H9 (cell line): ENCODE measurements around the gene VGLL2. TPM values are rescaled to one million over a fixed set of nuclear protein-coding genes. Genes with fewer than 3 reads are reported as not detected.

ENCODE experiments used
- DNase-seq: peaks from one replicate; pipeline ENCODE4 v3.0.0-alpha.2; 2017
- H2AFZ ChIP-seq: one replicate; pipeline ENCODE4 v1.6.1; 2013; ENCODE audit warnings: mild to moderate bottlenecking, low read length, control low read depth, moderate library complexity
- H2AK5ac ChIP-seq: 2 replicates; pipeline ENCODE4 v1.6.1; 2013; ENCODE audit warnings: low read length, control low read depth, mixed read lengths; ENCODE audit not compliant: insufficient read length
- H2BK120ac ChIP-seq: one replicate; pipeline ENCODE4 v1.6.1; 2013; ENCODE audit warnings: low read depth, mild to moderate bottlenecking, low read length, control low read depth, inconsistent platforms; ENCODE audit not compliant: poor library complexity, severe bottlenecking
- H2BK12ac ChIP-seq: 2 replicates; pipeline ENCODE4 v1.6.1; 2013; ENCODE audit warnings: low read length, control low read depth, mixed read lengths, low read depth; ENCODE audit not compliant: insufficient read length
- H2BK15ac ChIP-seq: 2 replicates; pipeline ENCODE4 v1.6.1; 2013; ENCODE audit warnings: low read depth, low read length, control low read depth
- H2BK20ac ChIP-seq: one replicate; pipeline ENCODE4 v1.6.1; 2013; ENCODE audit warnings: low read depth, mild to moderate bottlenecking, low read length, control low read depth, inconsistent platforms; ENCODE audit not compliant: poor library complexity, severe bottlenecking
- H2BK5ac ChIP-seq: 2 replicates; pipeline ENCODE4 v1.6.1; 2013; ENCODE audit warnings: low read length, control low read depth, mixed read lengths; ENCODE audit not compliant: insufficient read length
- H3K14ac ChIP-seq: 2 replicates; pipeline ENCODE4 v1.6.1; 2013; ENCODE audit warnings: low read length, control low read depth; ENCODE audit not compliant: insufficient read depth
- H3K18ac ChIP-seq: 2 replicates; pipeline ENCODE4 v1.6.1; 2013; ENCODE audit warnings: low read depth, mild to moderate bottlenecking, mixed read lengths, low read length, control low read depth; ENCODE audit not compliant: insufficient read length
- H3K23ac ChIP-seq: 2 replicates; pipeline ENCODE4 v1.6.1; 2013; ENCODE audit warnings: low read length, control low read depth, mixed read lengths, low read depth; ENCODE audit not compliant: insufficient read length
- H3K23me2 ChIP-seq: 2 replicates; pipeline ENCODE4 v1.6.1; 2013; ENCODE audit warnings: low read depth, mild to moderate bottlenecking, mixed read lengths, low read length, control low read depth; ENCODE audit not compliant: insufficient read length, poor library complexity, severe bottlenecking
- H3K27ac ChIP-seq: 2 replicates; pipeline ENCODE4 v1.5.1; 2013; ENCODE audit warnings: low read length, control low read depth, mixed read lengths, low read depth; ENCODE audit not compliant: insufficient read length
- H3K27me3 ChIP-seq: 2 replicates; pipeline ENCODE4 v1.6.1; 2013; ENCODE audit warnings: low read length, control low read depth, inconsistent platforms; ENCODE audit not compliant: insufficient read depth
- H3K4ac ChIP-seq: 2 replicates; pipeline ENCODE4 v1.6.1; 2013; ENCODE audit warnings: low read depth, mild to moderate bottlenecking, control low read depth, inconsistent platforms, low read length, moderate library complexity
- H3K4me1 ChIP-seq: 2 replicates; pipeline ENCODE4 v1.6.1; 2013; ENCODE audit warnings: low read length, control low read depth, inconsistent platforms; ENCODE audit not compliant: insufficient read depth
- H3K4me2 ChIP-seq: 2 replicates; pipeline ENCODE4 v1.6.1; 2013; ENCODE audit warnings: low read length, control low read depth, mixed read lengths; ENCODE audit not compliant: insufficient read length, insufficient read depth
- H3K56ac ChIP-seq: 2 replicates; pipeline ENCODE4 v1.6.1; 2013; ENCODE audit warnings: low read depth, mild to moderate bottlenecking, mixed read lengths, low read length, control low read depth; ENCODE audit not compliant: insufficient read length
- H3K79me1 ChIP-seq: 2 replicates; pipeline ENCODE4 v1.6.1; 2013; ENCODE audit warnings: low read depth, mild to moderate bottlenecking, moderate library complexity, low read length, control low read depth, inconsistent platforms; ENCODE audit not compliant: insufficient read depth, poor library complexity, severe bottlenecking
- H3K79me2 ChIP-seq: 2 replicates; pipeline ENCODE4 v1.6.1; 2013; ENCODE audit warnings: low read length, control low read depth, inconsistent platforms; ENCODE audit not compliant: insufficient read depth
- H3K9ac ChIP-seq: 2 replicates; pipeline ENCODE4 v1.6.1; 2013; ENCODE audit warnings: low read length, control low read depth, mixed read lengths; ENCODE audit not compliant: insufficient read length; ENCODE audit errors: extremely low read depth
- H3K9me3 ChIP-seq: one replicate; pipeline ENCODE4 v1.6.1; 2013; ENCODE audit warnings: low read depth, low read length, inconsistent platforms; ENCODE audit not compliant: control insufficient read depth
- H3T11ph ChIP-seq: one replicate; pipeline ENCODE4 v1.6.1; 2013; ENCODE audit warnings: mild to moderate bottlenecking, low read length, control low read depth, inconsistent platforms
- H4K20me1 ChIP-seq: one replicate; pipeline ENCODE4 v1.6.1; 2013; ENCODE audit not compliant: control insufficient read depth, insufficient read length, insufficient read depth
- H4K5ac ChIP-seq: 2 replicates; pipeline ENCODE4 v1.6.1; 2013; ENCODE audit warnings: low read depth, mild to moderate bottlenecking, mixed read lengths, low read length, control low read depth; ENCODE audit not compliant: insufficient read length
- H4K8ac ChIP-seq: replicated peaks from 2 replicates; pipeline ENCODE4 v1.6.1; 2013; ENCODE audit warnings: low read length, control low read depth, mixed read lengths, low read depth; ENCODE audit not compliant: insufficient read length
- H4K91ac ChIP-seq: 2 replicates; pipeline ENCODE4 v1.6.1; 2013; ENCODE audit warnings: low read depth, mild to moderate bottlenecking, moderate library complexity, mixed read lengths, low read length, control low read depth; ENCODE audit not compliant: insufficient read length
- H3K27ac Mint-ChIP-seq, 3 experiments: 2 replicates in 2 of 3; 3 replicates in 1 of 3; pipeline ENCODE4 v1.8.0; 2020 to 2021; ENCODE audit warnings: mixed read lengths in 3 of 3, mild to moderate bottlenecking in 1 of 3, moderate library complexity in 1 of 3
- H3K27me3 Mint-ChIP-seq: 2 replicates; pipeline ENCODE4 v1.8.0; 2021; ENCODE audit warnings: low read depth, mild to moderate bottlenecking, moderate library complexity, mixed read lengths
- H3K36me3 Mint-ChIP-seq, 3 experiments: 2 replicates in 2 of 3; 3 replicates in 1 of 3; pipeline ENCODE4 v1.8.0; 2020 to 2021; ENCODE audit warnings: low read depth in 3 of 3, mixed read lengths in 3 of 3; ENCODE audit not compliant: insufficient read depth in 1 of 3
- H3K4me1 Mint-ChIP-seq, 2 experiments: 2 replicates each; pipeline ENCODE4 v1.8.0; 2020; ENCODE audit warnings: mixed read lengths in 2 of 2
- H3K4me3 Mint-ChIP-seq, 2 experiments: 2 replicates in 1 of 2; 3 replicates in 1 of 2; pipeline ENCODE4 v1.8.0; 2020 to 2021; ENCODE audit warnings: mild to moderate bottlenecking in 2 of 2, mixed read lengths in 2 of 2, moderate library complexity in 1 of 2
- H3K9me3 Mint-ChIP-seq, 2 experiments: 2 replicates in 1 of 2; 3 replicates in 1 of 2; pipeline ENCODE4 v1.8.0; 2020; ENCODE audit warnings: mild to moderate bottlenecking in 2 of 2, mixed read lengths in 2 of 2, moderate library complexity in 1 of 2
- WGBS: extraction: QIAGEN DNeasy Blood & Tissue Kit; methylation state at CpG from one replicate; pipeline ENCODE4 v1.1.7; 2013; ENCODE audit warnings: missing lambda C conversion rate, low lambda C conversion rate, mixed read lengths; ENCODE audit not compliant: insufficient read length; ENCODE audit errors: extremely low coverage; 5-methylcytosine and 5-hydroxymethylcytosine counted together
- total RNA-seq: library from RNA; stranded (reverse); gene quantifications from 2 replicates; pipeline ENCODE4 v1.2.1, GENCODE V29; 2021
- TF ChIP-seq, protein P1 (sequence below): fragments of 200-600 bp; sonication (generic); conservative IDR thresholded peaks from 3 replicates; pipeline ENCODE4 v1.8.0; 2021; ENCODE audit warnings: antibody characterized with exemption, mild to moderate bottlenecking

The VGLL2 gene
- total RNA-seq, 1 experiment from 2014 or later, result not detected

- H3K4me3 Mint-ChIP-seq, result no peak overlapping the region
- no CpG with 5 or more reads among the region's 3 CpGs for WGBS
- no peaks in the 10 kb centered on the region for H3K36me3 Mint-ChIP-seq
- no peak for DNase-seq
- no peaks in the 10 kb centered on the region for H3K9me3 ChIP-seq
- H3K4me1 ChIP-seq, result no peaks in the 10 kb centered on the region
- H3K79me1 ChIP-seq, result no peaks in the 10 kb centered on the region
- no peak overlapping the region for H3K18ac ChIP-seq
- H3K4me2 ChIP-seq, result no peak overlapping the region
- no peaks in the 10 kb centered on the region for H4K20me1 ChIP-seq
- no peak overlapping the region for H3K27ac ChIP-seq
- TF ChIP-seq, protein P1, sequence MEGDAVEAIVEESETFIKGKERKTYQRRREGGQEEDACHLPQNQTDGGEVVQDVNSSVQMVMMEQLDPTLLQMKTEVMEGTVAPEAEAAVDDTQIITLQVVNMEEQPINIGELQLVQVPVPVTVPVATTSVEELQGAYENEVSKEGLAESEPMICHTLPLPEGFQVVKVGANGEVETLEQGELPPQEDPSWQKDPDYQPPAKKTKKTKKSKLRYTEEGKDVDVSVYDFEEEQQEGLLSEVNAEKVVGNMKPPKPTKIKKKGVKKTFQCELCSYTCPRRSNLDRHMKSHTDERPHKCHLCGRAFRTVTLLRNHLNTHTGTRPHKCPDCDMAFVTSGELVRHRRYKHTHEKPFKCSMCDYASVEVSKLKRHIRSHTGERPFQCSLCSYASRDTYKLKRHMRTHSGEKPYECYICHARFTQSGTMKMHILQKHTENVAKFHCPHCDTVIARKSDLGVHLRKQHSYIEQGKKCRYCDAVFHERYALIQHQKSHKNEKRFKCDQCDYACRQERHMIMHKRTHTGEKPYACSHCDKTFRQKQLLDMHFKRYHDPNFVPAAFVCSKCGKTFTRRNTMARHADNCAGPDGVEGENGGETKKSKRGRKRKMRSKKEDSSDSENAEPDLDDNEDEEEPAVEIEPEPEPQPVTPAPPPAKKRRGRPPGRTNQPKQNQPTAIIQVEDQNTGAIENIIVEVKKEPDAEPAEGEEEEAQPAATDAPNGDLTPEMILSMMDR, result no peak
- no peak overlapping the region for H4K8ac ChIP-seq
- H3K14ac ChIP-seq, result no peak overlapping the region
- H2BK15ac ChIP-seq, result no peak overlapping the region
- H3K27me3 Mint-ChIP-seq, result no peaks in the 10 kb centered on the region
- no peak overlapping the region for H2AFZ ChIP-seq
- H3K23me2 ChIP-seq, result no peaks in the 10 kb centered on the region
- no peak overlapping the region for H2AK5ac ChIP-seq
- no peak overlapping the region for H4K91ac ChIP-seq
- H3T11ph ChIP-seq, result no peak overlapping the region
- H3K9ac ChIP-seq, result no peak overlapping the region
- H3K4me1 Mint-ChIP-seq, result peaks cover 5 to 6% of the 10 kb centered on the region in 2 experiments
- H2BK120ac ChIP-seq, result no peak overlapping the region
- H3K27me3 ChIP-seq, result no peaks in the 10 kb centered on the region
- H2BK12ac ChIP-seq, result no peak overlapping the region
- no peaks in the 10 kb centered on the region for H3K9me3 Mint-ChIP-seq
- H2BK20ac ChIP-seq, result no peak overlapping the region
- no peak overlapping the region; a peak in 1 of 7 replicates for H3K27ac Mint-ChIP-seq
- no peak overlapping the region for H3K23ac ChIP-seq
- no peak overlapping the region for H4K5ac ChIP-seq
- no peak overlapping the region for H3K4ac ChIP-seq
- H2BK5ac ChIP-seq, result no peak overlapping the region
- H3K56ac ChIP-seq, result no peak overlapping the region
- H3K79me2 ChIP-seq, result no peaks in the 10 kb centered on the region
Observed at GRCh38 chr6:117309069-117309468, 43.7 kb downstream of the VGLL2 start.
